HG02610 (cell line): ENCODE measurements around the gene ABHD4.

ENCODE experiments used
- ATAC-seq: cut with Tn5 transposase; IDR thresholded peaks from one replicate; pipeline ENCODE4 v1.9.1; 2021; ENCODE audit warnings: mild to moderate bottlenecking, moderate library complexity; ENCODE audit not compliant: unreplicated experiment

The ABHD4 gene

GRCh38 chr14:22658946-22659345 is 60.8 kb downstream of the ABHD4 start:
- ATAC-seq = no peak

GRCh38 chr14:22660654-22661053 is 62.6 kb downstream of the ABHD4 start:
- ATAC-seq = no peak
